Activated CD8-positive, alpha-beta T cell treated with anti-CD3 and anti-CD28 coated beads, Interleukin-2, amount 10 ng/mL, durations not matched to agents 7 days and 5 days (primary cell): Measurements from ENCODE around the gene RUNX1. TPM values are rescaled to one million over a fixed set of nuclear protein-coding genes. Genes with fewer than 3 reads are reported as not detected.

Experiments
- ATAC-seq: fragments of 150-1000 bp; cut with Tn5 transposase; one replicate; pipeline ENCODE4 v1.10.0; 2021; ENCODE audit warnings: moderate library complexity
- CTCF ChIA-PET: fragments of 350-600 bp; sonication (Branson Sonifier 250); formaldehyde crosslinking; loops from one replicate; lab custom pipeline; 2021; ENCODE audit warnings: antibody characterized with exemption; lab: Charles Lee
- POLR2A ChIA-PET: fragments of 350-600 bp; sonication (Branson Sonifier 250); formaldehyde crosslinking; loops from one replicate; lab custom pipeline; 2021; ENCODE audit warnings: antibody characterized with exemption; lab: Charles Lee
- DNase-seq: peaks from one replicate; pipeline ENCODE4 v3.0.0-alpha.2; 2020
- H3K27ac Mint-ChIP-seq: one replicate; pipeline ENCODE4 v1.8.0; 2021; ENCODE audit warnings: mild to moderate bottlenecking, mixed read lengths
- H3K27me3 Mint-ChIP-seq: one replicate; pipeline ENCODE4 v1.8.0; 2021; ENCODE audit warnings: low read depth, mixed read lengths
- H3K36me3 Mint-ChIP-seq: one replicate; pipeline ENCODE4 v1.8.0; 2021; ENCODE audit warnings: low read depth, mixed read lengths
- H3K4me1 Mint-ChIP-seq: one replicate; pipeline ENCODE4 v1.8.0; 2021; ENCODE audit warnings: low read depth, mixed read lengths
- H3K4me3 Mint-ChIP-seq: one replicate; pipeline ENCODE4 v1.8.0; 2021; ENCODE audit warnings: mild to moderate bottlenecking, mixed read lengths
- H3K9me3 Mint-ChIP-seq: one replicate; pipeline ENCODE4 v1.8.0; 2022; ENCODE audit warnings: mixed read lengths; ENCODE audit not compliant: insufficient read depth
- total RNA-seq, 2 experiments: library from RNA; stranded (reverse); gene quantifications; one replicate each; pipeline ENCODE4 v1.2.3, GENCODE V29; 2021

Gene RUNX1
- total RNA-seq, 2 experiments from 2014 or later: 10.4 to 10.6 TPM

DNA sequence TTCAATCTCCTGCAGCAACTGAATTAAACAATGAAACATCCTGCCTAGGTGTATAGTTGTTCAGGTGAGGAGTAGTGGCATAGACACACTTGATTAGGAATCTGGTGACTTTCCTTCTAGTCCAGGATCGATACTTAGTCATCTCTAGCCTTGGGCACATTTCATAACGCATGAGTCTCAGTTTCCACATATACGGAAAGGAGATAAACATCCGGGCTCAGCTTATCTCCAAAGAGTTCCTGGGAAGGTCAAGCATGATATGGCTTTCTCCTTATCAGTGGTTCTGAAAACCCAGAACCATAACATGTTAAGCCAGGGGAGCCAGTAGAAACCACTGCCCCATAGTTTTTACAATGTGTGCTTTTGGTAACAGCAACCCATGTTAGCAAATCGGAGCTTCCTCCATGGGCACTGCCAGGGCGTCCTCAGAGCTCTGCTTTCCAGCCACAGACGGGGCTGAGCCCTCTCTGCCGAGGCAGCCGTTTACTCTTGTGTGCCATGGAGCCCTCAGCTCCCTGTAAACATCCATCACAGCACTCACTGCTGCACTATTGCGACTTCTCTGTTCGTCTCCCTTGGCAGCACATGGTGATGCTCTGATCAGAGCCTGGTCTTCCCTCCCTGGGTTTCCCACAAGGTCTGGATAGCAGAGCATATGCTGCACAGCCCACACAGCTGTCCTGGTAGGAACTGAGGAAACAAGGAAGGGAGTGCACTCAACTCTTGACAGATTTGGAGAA, 34.6 kb downstream of the RUNX1 start:
- H3K4me1 Mint-ChIP-seq: peaks cover 27% of the 10 kb centered on the region
- POLR2A ChIA-PET: interaction anchor here (1.0 kb wide), 2 partner anchors 25 to 41 kb away, joined by 3 to 5 read pairs; no protein-coding TSS in a partner anchor
- no peak overlapping the region for H3K27ac Mint-ChIP-seq

DNA sequence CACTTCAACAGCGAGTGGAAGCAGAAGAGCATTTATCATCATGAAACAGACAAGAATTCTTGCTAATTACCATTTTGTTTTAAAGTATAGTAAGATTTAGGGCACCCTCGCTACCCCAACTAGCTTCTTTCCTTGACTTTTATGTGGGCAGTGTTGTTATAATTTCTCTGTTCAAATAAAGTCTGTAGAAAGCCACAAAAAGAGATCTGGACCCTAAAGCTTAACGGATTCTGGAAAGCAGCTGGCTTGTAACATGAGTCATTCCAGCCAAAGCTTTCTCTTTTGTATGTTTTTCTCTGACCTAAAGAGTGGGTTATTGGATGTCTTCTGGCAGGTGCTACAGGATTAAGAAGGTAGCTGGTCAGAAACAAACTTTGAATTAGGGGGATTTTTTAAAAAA, 37.4 kb downstream of the RUNX1 start:
- H3K4me1 Mint-ChIP-seq: peaks cover 27% of the 10 kb centered on the region
- no peak overlapping the region for H3K27ac Mint-ChIP-seq
- ATAC-seq (no peak), DNase-seq (no peak)
- no peak overlapping the region for H3K4me3 Mint-ChIP-seq
- H3K36me3 Mint-ChIP-seq: no peaks in the 10 kb centered on the region
- POLR2A ChIA-PET: interaction anchor here (0.9 to 1.1 kb wide), 3 partner anchors 9 to 28 kb away, joined by 4 to 7 read pairs (median 5); no protein-coding TSS in a partner anchor
- peaks cover 11% of the 10 kb centered on the region for H3K27me3 Mint-ChIP-seq
- no peaks in the 10 kb centered on the region for H3K9me3 Mint-ChIP-seq
- CTCF ChIA-PET: interaction anchor here (0.9 to 1.8 kb wide), 5 partner anchors 10 to 122 kb away, joined by 3 to 8 read pairs (median 4); no protein-coding TSS in a partner anchor

More for the DNA sequence above, 34.6 kb downstream of the RUNX1 start:
- no peaks in the 10 kb centered on the region for H3K9me3 Mint-ChIP-seq
- peaks cover 7% of the 10 kb centered on the region for H3K27me3 Mint-ChIP-seq
- ATAC-seq (no peak), DNase-seq (no peak)
- CTCF ChIA-PET: interaction anchor here (0.8 to 2.7 kb wide), 6 partner anchors 10 to 386 kb away, joined by 3 to 9 read pairs (median 4); no protein-coding TSS in a partner anchor
- no peak overlapping the region for H3K4me3 Mint-ChIP-seq
- H3K36me3 Mint-ChIP-seq: no peaks in the 10 kb centered on the region

DNA sequence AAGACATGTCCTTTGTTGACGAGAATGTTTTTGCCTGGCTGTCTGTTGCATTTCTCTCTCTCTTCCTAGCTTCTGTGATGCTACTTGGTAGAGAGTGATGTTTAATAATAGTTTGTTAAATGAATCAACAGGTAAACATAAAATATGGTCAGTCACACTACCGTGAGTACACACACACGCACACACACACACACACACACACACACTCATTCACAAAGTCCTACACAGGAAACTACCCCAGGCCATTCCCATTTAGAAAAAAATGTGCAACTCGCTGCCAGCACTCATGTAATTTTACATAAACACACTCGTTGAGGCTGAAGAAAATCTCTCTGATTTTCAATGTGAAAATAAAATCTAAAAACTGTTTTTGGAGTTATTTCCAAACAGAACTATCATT, 38.7 kb downstream of the RUNX1 start:
- Mint-ChIP-seq H3K27me3 (peaks cover 11% of the 10 kb centered on the region), H3K27ac (no peak overlapping the region), H3K4me3 (no peak overlapping the region), H3K36me3 (no peaks in the 10 kb centered on the region), H3K9me3 (no peaks in the 10 kb centered on the region), H3K4me1 (peaks cover 28% of the 10 kb centered on the region)
- ChIA-PET POLR2A (interaction anchor here (1.1 kb wide), 1 partner anchor 27 kb away, joined by 10 read pairs; no protein-coding TSS in a partner anchor), CTCF (interaction anchor here (1.0 kb wide), 1 partner anchor 9 kb away, joined by 3 read pairs; no protein-coding TSS in a partner anchor)
- DNase-seq (no peak), ATAC-seq (no peak)

DNA sequence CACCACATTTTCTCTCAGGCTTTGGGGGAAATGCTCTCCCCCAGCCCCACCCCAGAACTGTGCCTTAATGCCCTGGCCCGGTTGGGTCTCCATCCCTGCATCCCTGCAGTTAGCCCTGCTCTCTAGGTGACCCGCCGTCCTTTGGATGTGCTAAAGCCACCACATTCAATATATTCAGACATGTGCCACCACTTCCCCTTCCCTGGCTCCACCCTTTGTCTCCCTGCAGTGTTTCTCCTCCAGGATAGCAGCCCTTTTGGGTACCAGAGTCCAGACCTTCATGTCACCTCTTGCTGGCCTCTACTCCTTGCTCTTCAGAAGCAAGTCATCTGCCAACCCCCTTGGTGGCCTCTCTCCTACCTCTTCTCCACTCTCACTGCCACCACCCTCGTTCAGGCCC, 41.8 kb downstream of the RUNX1 start:
- ChIA-PET CTCF (interaction anchor here (0.9 kb wide), 1 partner anchor 20 kb away, joined by 3 read pairs; no protein-coding TSS in a partner anchor), POLR2A (no interaction called here)
- no peak overlapping the region for H3K4me3 Mint-ChIP-seq
- peaks cover 29% of the 10 kb centered on the region for H3K4me1 Mint-ChIP-seq
- no peak for ATAC-seq
- no peaks in the 10 kb centered on the region for H3K9me3 Mint-ChIP-seq
- H3K27ac Mint-ChIP-seq: no peak overlapping the region
- no peaks in the 10 kb centered on the region for H3K36me3 Mint-ChIP-seq
- peaks cover 9% of the 10 kb centered on the region for H3K27me3 Mint-ChIP-seq
- no peak for DNase-seq

DNA sequence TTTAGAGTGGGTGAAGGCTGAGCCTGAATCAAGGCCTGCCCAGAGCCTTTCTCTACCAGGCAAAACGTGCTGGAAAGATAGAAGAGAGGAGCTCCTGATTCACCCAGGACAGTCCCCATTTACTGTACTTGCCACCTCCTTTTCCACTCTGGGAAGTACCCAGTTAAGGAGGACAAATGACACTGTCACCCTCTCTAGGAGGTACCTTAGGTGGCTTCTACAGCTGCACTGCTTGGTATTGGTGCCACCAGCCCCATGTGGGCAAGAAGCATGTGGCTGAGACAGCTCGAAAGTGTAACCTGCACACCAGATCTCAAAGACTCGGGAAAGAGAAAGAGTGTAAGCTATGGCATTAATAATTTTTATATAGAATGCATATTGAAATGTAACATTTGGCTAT, 42.3 kb downstream of the RUNX1 start:
- ATAC-seq: no peak
- Mint-ChIP-seq H3K9me3 (no peaks in the 10 kb centered on the region), H3K4me1 (peaks cover 25% of the 10 kb centered on the region), H3K4me3 (no peak overlapping the region), H3K27me3 (peaks cover 9% of the 10 kb centered on the region), H3K36me3 (no peaks in the 10 kb centered on the region), H3K27ac (no peak overlapping the region)
- ChIA-PET CTCF (no interaction called here), POLR2A (no interaction called here)
- no peak for DNase-seq

DNA sequence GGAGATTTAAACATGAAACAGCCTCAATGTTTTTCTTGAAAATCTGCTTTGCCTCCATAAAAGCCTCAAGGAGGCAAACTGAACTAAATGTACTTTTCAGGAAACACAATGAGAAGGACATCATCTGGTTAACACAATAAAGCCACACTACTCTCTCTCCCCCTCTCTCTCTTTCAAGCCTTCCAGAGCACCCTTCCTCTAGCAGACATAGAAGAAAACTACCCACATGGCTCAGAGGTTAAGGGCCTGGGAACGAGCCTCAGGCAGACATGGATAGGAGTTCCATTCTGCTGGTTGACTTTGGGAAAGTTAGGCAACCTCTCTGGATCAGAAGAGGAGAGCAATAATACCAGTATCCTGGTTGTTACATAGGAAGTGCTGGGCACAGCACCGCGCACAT, 42.9 kb downstream of the RUNX1 start:
- CTCF ChIA-PET: no interaction called here

DNA sequence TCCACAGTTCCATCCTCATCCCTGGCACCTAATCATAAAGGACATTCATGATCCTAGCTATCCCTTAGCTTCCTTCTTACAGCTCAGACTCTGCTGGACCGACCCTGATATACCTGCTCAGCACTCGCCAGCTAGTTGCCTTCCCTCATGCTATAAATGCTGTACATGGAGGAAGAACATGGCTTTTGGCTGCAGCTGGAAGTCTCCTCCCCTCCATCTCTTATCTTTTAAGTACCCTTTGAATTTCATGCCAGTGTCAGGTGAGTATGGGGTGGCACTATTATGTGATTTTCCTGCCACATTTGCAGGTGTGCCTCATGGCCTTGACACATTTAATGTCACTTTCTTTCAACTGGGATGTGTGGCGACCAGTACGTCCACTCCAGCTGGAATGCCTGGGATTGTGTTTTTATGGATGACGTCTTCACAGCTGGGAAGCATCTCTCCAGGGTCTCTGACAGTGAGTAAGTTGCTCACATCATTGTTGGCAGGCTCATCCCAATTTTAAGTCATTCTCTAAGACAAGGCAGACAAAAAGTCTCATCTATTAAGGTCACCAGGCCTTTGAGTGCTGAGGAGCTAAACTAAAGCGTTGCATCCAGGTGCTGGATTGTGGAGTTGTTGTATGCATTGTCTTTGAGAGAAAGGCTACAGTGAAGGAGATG, 43.4 kb downstream of the RUNX1 start:
- peaks cover 18% of the 10 kb centered on the region for H3K4me1 Mint-ChIP-seq
- ChIA-PET POLR2A (no interaction called here), CTCF (interaction anchor here (2.1 kb wide), 1 partner anchor 21 kb away, joined by 8 read pairs; no protein-coding TSS in a partner anchor)
- H3K27me3 Mint-ChIP-seq: peaks cover 12% of the 10 kb centered on the region
- ATAC-seq (no peak), DNase-seq (no peak)
- no peak overlapping the region for H3K27ac Mint-ChIP-seq
- H3K9me3 Mint-ChIP-seq: no peaks in the 10 kb centered on the region
- H3K4me3 Mint-ChIP-seq: no peak overlapping the region
- no peaks in the 10 kb centered on the region for H3K36me3 Mint-ChIP-seq

More for the DNA sequence above, 42.9 kb downstream of the RUNX1 start:
- POLR2A ChIA-PET: no interaction called here
- Mint-ChIP-seq H3K4me3 (no peak overlapping the region), H3K27me3 (peaks cover 9% of the 10 kb centered on the region), H3K9me3 (no peaks in the 10 kb centered on the region), H3K27ac (no peak overlapping the region), H3K4me1 (peaks cover 19% of the 10 kb centered on the region), H3K36me3 (no peaks in the 10 kb centered on the region)
- DNase-seq (no peak), ATAC-seq (no peak)

DNA sequence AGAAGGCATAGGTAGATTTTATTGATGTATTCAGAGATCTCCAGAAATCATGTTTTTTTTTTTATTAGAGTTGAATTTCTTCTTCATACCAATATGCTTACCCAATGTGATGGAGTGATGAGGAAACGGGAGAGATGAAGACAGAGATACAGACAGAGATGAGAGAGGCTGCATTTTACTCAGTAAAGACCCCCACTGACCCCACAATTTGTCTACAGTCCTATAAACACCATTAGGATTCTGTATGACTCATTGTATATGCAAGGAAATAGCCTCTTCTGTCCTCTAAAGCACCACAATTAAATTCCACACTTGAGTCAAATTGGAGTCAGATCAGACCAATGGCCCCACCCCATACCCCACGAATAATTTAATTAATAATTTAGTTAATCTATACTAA, 44.0 kb downstream of the RUNX1 start:
- ChIA-PET POLR2A (no interaction called here), CTCF (interaction anchor here (0.7 to 2.4 kb wide), 6 partner anchors 10 to 352 kb away, joined by 3 to 9 read pairs (median 4); no protein-coding TSS in a partner anchor)
- H3K4me1 Mint-ChIP-seq: peaks cover 18% of the 10 kb centered on the region
- DNase-seq (no peak), ATAC-seq (no peak)
- H3K36me3 Mint-ChIP-seq: no peaks in the 10 kb centered on the region
- no peak overlapping the region for H3K4me3 Mint-ChIP-seq
- H3K27me3 Mint-ChIP-seq: peaks cover 10% of the 10 kb centered on the region
- H3K9me3 Mint-ChIP-seq: no peaks in the 10 kb centered on the region
- H3K27ac Mint-ChIP-seq: no peak overlapping the region

DNA sequence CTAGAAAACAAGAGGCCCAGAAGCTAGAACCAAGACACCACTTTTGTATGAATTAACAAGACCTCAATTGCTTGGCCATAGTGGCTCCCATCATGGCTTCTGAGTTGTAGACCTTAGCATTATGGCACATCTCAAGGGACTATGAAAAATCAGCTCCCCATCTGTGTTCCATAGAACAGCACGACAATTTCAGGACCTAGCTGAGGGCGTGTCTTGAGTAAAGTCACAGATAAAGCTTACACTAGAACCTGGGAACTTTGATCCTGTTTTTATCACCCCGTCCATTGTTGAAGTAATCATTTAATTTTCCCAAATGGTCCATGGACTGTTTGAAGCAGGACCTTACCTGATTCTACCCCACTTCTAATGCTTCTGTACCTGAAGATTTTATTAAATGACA, 44.8 kb downstream of the RUNX1 start:
- ChIA-PET CTCF (interaction anchor here (0.7 to 2.4 kb wide), 9 partner anchors 9 to 352 kb away, joined by 3 to 9 read pairs (median 4); no protein-coding TSS in a partner anchor), POLR2A (interaction anchor here (0.8 kb wide), 1 partner anchor 41 kb away, joined by 3 read pairs; no protein-coding TSS in a partner anchor)
- Mint-ChIP-seq H3K36me3 (no peaks in the 10 kb centered on the region), H3K4me1 (peaks cover 25% of the 10 kb centered on the region), H3K4me3 (no peak overlapping the region), H3K27me3 (peaks cover 10% of the 10 kb centered on the region), H3K27ac (no peak overlapping the region), H3K9me3 (no peaks in the 10 kb centered on the region)
- no peak for DNase-seq
- ATAC-seq: no peak

DNA sequence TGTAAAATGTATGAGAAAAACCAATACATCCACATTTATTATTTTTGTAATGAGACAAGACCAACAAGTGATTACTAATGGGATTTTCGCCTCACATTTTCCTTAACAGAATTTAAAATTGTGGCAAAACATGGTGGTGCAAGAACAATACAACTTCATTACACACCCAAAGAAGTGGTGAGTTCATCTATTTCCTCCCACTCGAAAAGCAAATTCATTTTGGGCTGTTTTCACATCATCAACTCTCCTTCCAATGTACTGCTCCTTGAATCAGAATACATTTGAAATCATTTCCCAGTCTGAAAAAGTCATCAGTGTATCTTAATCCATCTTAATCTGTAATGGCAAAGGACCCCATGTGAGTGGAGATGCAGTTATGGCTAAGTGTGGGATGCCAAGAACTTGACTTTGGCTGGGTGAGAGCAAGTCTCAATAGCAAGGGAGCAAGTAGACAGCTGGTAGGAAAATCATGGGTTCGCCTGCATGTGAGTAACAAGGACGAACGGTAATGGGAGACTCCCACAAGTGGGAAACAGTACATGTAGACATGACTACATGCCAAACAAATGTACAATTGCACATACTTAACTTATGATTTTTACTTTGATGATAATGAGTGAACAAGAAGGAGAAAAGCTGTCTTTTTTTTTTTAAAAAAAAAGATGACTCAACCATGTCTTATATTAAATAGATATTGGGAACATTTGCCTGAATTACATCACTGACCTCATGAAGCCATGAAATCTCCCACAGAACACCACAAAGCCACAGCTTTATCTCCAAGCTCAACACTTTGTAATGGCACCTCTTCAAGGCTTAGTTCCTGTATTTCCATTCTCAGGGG, 46.0 kb downstream of the RUNX1 start:
- Mint-ChIP-seq H3K4me3 (no peak overlapping the region), H3K27me3 (peaks cover 10% of the 10 kb centered on the region), H3K27ac (no peak overlapping the region), H3K9me3 (no peaks in the 10 kb centered on the region), H3K36me3 (no peaks in the 10 kb centered on the region), H3K4me1 (peaks cover 31% of the 10 kb centered on the region)
- CTCF ChIA-PET: interaction anchor here (0.7 to 2.4 kb wide), 6 partner anchors 12 to 525 kb away, joined by 3 to 9 read pairs (median 4); no protein-coding TSS in a partner anchor
- POLR2A ChIA-PET: interaction anchor here (0.7 kb wide), 1 partner anchor 46 kb away, joined by 3 read pairs; no protein-coding TSS in a partner anchor
- ATAC-seq: no peak
- no peak for DNase-seq

DNA sequence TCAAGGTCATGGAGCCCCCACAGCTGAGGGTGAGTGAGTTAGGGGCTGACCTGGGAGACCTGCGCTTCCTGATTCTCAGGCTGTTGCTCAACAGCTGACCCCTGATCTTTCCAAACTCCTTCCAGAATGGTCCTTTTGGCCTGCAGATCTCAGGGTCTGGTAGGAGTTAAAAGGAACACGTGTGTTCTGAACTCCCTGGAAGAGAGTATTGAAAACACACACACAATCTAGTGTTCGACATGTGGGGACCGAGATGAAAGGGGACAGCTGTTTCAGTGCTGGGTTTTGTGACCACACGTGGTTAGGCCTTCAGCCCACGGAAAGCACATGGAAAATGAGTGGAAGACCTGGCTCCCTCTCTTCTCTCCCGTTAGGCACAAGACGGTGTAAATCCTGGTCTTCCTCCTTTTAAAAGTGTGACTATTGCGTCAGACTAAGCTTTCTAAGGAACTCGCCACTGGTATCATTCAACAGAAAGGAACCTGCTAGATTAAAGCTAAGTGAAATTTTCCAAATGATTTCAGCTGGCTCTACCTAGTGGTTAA, 49.6 kb downstream of the RUNX1 start:
- no peaks in the 10 kb centered on the region for H3K9me3 Mint-ChIP-seq
- ChIA-PET POLR2A (interaction anchor here (0.8 kb wide), 1 partner anchor 48 kb away, joined by 5 read pairs; no protein-coding TSS in a partner anchor), CTCF (no interaction called here)
- DNase-seq (no peak), ATAC-seq (no peak)
- H3K27ac Mint-ChIP-seq: no peak overlapping the region
- H3K36me3 Mint-ChIP-seq: peaks cover 2% of the 10 kb centered on the region
- H3K27me3 Mint-ChIP-seq: peaks cover 6% of the 10 kb centered on the region
- peaks cover 33% of the 10 kb centered on the region for H3K4me1 Mint-ChIP-seq
- no peak overlapping the region for H3K4me3 Mint-ChIP-seq
